Measurements from ENCODE around the gene GREM2.

Gene GREM2

GRCh38 chr1:240589585-240590110, 22.3 kb downstream of the GREM2 start:
- no peak overlapping the region for H3K4me3 ChIP-seq (ENCODE audit: low read length)
- no peak for TF ChIP-seq CTCF (IDR thresholded peaks at IDR 0.05; ENCODE audit: insufficient read depth, low read depth, low read length, missing control alignments)
- DNase-seq (ENCODE audit: low read depth) = no peak

- no peak for TF ChIP-seq CTCF (IDR thresholded peaks at IDR 0.05; ENCODE audit: insufficient read depth, low read depth, low read length, missing control alignments)
- H3K4me3 ChIP-seq (ENCODE audit: low read length) = no peak overlapping the region
- DNase-seq (ENCODE audit: low read depth) = no peak
Observed at GRCh38 chr1:240586006-240586405, 25.9 kb downstream of the GREM2 start.

- no peak overlapping the region for H3K4me3 ChIP-seq (ENCODE audit: low read length)
- no peak for TF ChIP-seq CTCF (IDR thresholded peaks at IDR 0.05; ENCODE audit: insufficient read depth, low read depth, low read length, missing control alignments)
- no peak for DNase-seq (ENCODE audit: low read depth)
Observed at GRCh38 chr1:240582953-240583352, 29.0 kb downstream of the GREM2 start.

GRCh38 chr1:240579511-240579910, 32.4 kb downstream of the GREM2 start:
- DNase-seq (ENCODE audit: low read depth) = no peak
- TF ChIP-seq CTCF (IDR thresholded peaks at IDR 0.05; ENCODE audit: insufficient read depth, low read depth, low read length, missing control alignments) = no peak
- no peak overlapping the region for H3K4me3 ChIP-seq (ENCODE audit: low read length)

- H3K4me3 ChIP-seq (ENCODE audit: low read length) = no peak overlapping the region
- no peak for DNase-seq (ENCODE audit: low read depth)
- TF ChIP-seq CTCF (IDR thresholded peaks at IDR 0.05; ENCODE audit: insufficient read depth, low read depth, low read length, missing control alignments) = no peak
Observed at GRCh38 chr1:240577095-240577494, 34.9 kb downstream of the GREM2 start.

- no peak for DNase-seq (ENCODE audit: low read depth)
- no peak overlapping the region for H3K4me3 ChIP-seq (ENCODE audit: low read length)
- TF ChIP-seq CTCF (IDR thresholded peaks at IDR 0.05; ENCODE audit: insufficient read depth, low read depth, low read length, missing control alignments) = no peak
Observed at GRCh38 chr1:240575981-240576662, 35.8 kb downstream of the GREM2 start.

GRCh38 chr1:240572328-240572727, 39.6 kb downstream of the GREM2 start:
- DNase-seq (ENCODE audit: low read depth) = no peak
- no peak overlapping the region for H3K4me3 ChIP-seq (ENCODE audit: low read length)
- TF ChIP-seq CTCF (IDR thresholded peaks at IDR 0.05; ENCODE audit: insufficient read depth, low read depth, low read length, missing control alignments) = no peak
